ENCODE results near the gene IGF2. TPM values are rescaled to one million over a fixed set of nuclear protein-coding genes. Genes with fewer than 3 reads are reported as not detected.

The IGF2 gene
- total and polyA plus RNA-seq, 2 of the 8 experiments (the other 6 are each of a cell fraction or from before 2014, with no cell fraction given): 0.74 to 1.5 TPM

DNA sequence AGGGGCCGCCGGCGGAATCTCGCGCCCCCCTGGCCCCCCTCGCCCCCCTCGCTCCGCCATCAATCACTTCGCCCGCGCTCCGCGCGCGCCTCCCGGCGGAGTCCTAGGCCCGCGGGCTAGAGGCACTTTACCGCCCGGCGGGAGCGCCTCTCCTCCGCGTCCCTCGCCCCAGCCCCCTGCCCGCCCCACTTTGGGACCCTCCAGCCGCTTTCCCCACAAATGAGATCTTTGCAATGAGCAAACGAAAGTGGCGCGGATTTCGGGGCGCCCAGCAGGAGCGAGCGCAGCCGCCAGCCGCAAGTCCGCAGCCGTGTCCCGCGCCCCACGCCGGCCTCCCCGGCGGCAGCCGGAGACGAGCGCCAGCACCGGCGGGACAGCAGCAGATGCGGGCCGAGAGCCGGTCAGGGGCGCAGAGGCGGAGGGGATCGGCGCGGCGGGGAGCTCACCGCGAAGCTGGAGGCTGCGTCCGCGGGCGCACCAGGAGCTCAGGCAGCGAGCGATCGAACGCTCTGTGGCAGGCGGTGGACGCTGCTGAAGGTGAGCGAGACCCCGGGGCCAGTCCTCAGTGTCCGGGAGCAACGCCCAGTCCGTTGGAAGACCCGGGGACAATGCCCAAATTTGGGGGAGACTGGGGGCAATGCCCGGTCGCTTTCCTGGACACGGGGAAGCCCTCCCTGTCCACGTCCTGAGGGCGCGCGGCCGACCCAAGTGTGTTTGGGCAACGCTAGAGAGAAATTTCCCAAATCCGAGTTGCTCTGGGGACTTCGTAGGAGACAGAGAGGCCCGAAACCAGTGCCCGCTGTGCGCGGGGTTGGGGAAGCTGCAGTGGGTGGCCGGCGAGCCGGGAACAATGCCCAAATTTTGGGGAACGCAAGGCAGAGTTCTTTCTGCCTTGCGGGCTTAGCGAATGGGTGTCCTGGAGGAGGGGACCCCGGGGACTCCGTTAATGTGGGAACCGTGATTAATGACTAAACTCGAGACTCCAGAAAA lies 1.5 kb upstream of the IGF2 start (continued):
- TF ChIP-seq, protein P1, sequence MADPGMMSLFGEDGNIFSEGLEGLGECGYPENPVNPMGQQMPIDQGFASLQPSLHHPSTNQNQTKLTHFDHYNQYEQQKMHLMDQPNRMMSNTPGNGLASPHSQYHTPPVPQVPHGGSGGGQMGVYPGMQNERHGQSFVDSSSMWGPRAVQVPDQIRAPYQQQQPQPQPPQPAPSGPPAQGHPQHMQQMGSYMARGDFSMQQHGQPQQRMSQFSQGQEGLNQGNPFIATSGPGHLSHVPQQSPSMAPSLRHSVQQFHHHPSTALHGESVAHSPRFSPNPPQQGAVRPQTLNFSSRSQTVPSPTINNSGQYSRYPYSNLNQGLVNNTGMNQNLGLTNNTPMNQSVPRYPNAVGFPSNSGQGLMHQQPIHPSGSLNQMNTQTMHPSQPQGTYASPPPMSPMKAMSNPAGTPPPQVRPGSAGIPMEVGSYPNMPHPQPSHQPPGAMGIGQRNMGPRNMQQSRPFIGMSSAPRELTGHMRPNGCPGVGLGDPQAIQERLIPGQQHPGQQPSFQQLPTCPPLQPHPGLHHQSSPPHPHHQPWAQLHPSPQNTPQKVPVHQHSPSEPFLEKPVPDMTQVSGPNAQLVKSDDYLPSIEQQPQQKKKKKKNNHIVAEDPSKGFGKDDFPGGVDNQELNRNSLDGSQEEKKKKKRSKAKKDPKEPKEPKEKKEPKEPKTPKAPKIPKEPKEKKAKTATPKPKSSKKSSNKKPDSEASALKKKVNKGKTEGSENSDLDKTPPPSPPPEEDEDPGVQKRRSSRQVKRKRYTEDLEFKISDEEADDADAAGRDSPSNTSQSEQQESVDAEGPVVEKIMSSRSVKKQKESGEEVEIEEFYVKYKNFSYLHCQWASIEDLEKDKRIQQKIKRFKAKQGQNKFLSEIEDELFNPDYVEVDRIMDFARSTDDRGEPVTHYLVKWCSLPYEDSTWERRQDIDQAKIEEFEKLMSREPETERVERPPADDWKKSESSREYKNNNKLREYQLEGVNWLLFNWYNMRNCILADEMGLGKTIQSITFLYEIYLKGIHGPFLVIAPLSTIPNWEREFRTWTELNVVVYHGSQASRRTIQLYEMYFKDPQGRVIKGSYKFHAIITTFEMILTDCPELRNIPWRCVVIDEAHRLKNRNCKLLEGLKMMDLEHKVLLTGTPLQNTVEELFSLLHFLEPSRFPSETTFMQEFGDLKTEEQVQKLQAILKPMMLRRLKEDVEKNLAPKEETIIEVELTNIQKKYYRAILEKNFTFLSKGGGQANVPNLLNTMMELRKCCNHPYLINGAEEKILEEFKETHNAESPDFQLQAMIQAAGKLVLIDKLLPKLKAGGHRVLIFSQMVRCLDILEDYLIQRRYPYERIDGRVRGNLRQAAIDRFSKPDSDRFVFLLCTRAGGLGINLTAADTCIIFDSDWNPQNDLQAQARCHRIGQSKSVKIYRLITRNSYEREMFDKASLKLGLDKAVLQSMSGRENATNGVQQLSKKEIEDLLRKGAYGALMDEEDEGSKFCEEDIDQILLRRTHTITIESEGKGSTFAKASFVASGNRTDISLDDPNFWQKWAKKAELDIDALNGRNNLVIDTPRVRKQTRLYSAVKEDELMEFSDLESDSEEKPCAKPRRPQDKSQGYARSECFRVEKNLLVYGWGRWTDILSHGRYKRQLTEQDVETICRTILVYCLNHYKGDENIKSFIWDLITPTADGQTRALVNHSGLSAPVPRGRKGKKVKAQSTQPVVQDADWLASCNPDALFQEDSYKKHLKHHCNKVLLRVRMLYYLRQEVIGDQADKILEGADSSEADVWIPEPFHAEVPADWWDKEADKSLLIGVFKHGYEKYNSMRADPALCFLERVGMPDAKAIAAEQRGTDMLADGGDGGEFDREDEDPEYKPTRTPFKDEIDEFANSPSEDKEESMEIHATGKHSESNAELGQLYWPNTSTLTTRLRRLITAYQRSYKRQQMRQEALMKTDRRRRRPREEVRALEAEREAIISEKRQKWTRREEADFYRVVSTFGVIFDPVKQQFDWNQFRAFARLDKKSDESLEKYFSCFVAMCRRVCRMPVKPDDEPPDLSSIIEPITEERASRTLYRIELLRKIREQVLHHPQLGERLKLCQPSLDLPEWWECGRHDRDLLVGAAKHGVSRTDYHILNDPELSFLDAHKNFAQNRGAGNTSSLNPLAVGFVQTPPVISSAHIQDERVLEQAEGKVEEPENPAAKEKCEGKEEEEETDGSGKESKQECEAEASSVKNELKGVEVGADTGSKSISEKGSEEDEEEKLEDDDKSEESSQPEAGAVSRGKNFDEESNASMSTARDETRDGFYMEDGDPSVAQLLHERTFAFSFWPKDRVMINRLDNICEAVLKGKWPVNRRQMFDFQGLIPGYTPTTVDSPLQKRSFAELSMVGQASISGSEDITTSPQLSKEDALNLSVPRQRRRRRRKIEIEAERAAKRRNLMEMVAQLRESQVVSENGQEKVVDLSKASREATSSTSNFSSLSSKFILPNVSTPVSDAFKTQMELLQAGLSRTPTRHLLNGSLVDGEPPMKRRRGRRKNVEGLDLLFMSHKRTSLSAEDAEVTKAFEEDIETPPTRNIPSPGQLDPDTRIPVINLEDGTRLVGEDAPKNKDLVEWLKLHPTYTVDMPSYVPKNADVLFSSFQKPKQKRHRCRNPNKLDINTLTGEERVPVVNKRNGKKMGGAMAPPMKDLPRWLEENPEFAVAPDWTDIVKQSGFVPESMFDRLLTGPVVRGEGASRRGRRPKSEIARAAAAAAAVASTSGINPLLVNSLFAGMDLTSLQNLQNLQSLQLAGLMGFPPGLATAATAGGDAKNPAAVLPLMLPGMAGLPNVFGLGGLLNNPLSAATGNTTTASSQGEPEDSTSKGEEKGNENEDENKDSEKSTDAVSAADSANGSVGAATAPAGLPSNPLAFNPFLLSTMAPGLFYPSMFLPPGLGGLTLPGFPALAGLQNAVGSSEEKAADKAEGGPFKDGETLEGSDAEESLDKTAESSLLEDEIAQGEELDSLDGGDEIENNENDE (IDR thresholded peaks at IDR 0.05; ENCODE audit: insufficient replicate concordance, low read length): no peak
- TF ChIP-seq CBX5 (IDR thresholded peaks at IDR 0.05; ENCODE audit: low read depth, low read length) (no peak), EGR1 (IDR thresholded peaks at IDR 0.05; ENCODE audit: borderline replicate concordance, low read depth, low read length) (no peak), RNF2 (IDR thresholded peaks at IDR 0.05; ENCODE audit: borderline replicate concordance, low read depth, low read length, missing control alignments, poor library complexity, severe bottlenecking) (peak; percentile 99), RXRA (IDR thresholded peaks at IDR 0.05; ENCODE audit: insufficient read depth, low read depth, low read length) (no peak), EP300 (IDR thresholded peaks at IDR 0.05; ENCODE audit: borderline replicate concordance in 1 of 2, low read depth in 2 of 2, low read length in 2 of 2) (no peak), TCF12 (IDR thresholded peaks at IDR 0.05; ENCODE audit: low read depth, low read length) (no peak), YY1 (IDR thresholded peaks at IDR 0.05; ENCODE audit: low read depth, low read length) (no peak)

Data from H1 (cell line).